GM19468 (cell line): ENCODE measurements around the gene TTLL5.

Experiments used
- ATAC-seq: cut with Tn5 transposase; IDR thresholded peaks from one replicate; pipeline ENCODE4 v1.9.1; 2021; ENCODE audit warnings: mild to moderate bottlenecking, moderate library complexity, moderate number of reproducible peaks; ENCODE audit not compliant: unreplicated experiment; ENCODE audit errors: extremely low read depth

The TTLL5 gene

DNA sequence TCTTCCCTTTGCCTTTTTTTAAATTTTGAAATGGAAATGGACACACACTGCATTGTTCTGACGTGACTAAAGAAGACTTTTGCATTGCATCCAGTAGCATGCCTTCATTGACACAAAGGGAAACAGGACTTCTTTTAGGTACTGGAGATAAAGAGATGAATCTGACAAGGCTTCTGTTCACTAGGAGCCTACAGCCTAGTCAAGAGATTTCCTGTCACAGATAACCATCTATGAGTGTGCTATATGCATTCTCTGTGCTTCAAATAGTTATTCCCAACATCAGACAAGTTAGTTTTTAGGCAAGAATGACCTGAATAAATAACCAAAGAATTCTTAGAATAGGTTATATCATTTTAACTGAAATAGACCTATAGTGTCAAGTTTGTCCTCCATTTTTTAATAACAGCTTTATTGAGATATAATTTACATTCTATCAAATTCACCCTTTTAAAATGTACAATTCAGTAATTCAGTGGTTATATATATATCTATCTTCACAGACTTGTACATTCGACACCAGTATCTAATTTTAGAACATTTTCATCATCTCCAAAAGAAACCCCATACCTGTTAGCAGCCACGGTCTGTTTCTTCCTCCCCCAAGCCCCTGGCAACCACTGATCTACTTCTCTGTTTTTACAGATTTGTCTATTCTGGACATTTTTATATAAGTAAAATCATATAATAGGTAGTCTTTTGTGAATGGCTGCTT lies 122.7 kb downstream of the TTLL5 start:
- ATAC-seq = no peak

DNA sequence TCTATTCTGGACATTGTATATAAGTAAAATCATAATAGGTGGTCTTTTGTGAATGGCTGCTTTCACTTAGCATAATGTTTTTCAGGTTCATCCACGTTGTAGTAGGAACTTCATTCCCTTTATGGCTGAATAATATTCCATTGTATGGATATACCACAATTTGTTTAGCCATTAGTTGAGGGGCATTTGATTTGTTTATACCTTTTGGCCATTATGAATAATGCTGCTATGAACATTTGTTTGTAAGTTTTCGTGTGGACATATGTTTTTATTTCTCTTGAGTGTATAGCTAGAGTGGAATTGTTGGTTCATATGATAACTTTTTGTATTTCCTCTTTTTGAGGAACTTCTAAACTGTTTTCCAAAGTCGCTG lies 123.3 kb downstream of the TTLL5 start:
- no peak for ATAC-seq

DNA sequence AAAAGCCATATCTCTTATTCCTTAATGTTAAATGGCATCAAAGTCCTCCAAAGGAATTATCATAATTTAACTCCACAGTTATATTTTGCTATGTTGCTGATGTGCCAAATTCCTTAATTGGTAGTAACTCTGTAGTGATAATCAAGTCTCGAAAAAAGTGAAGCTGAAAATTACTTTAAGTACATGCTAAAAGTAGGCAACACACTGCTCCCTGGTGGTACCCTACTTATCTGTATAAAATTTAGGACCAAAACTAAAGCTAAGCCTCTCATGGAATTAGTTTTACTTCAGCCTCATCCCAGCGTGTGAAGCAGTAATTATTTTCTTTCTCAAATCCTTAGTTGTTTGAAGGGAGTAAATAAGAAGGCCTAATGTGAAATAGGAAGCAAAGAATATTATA lies 132.8 kb downstream of the TTLL5 start:
- no peak for ATAC-seq

DNA sequence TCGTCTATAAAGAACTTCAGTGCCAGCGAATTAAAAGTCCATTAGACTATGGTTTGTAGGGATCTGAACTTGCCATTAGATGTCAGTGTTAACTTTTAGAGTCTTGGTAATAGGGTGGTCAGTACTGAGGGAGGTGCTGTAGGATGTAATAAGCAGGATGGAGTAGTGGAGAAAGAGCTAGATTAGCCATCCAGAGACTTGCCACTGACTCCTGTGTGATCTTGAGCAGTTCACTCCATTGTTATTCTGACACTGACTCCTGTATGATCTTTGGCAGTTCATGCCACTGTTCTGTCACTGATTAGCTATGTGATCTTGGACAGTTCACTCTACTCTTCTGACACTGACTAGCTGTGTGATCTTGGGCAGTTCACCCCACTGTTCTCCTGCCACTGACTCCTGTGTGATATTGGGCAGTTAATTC lies 133.6 kb downstream of the TTLL5 start:
- no peak for ATAC-seq

DNA sequence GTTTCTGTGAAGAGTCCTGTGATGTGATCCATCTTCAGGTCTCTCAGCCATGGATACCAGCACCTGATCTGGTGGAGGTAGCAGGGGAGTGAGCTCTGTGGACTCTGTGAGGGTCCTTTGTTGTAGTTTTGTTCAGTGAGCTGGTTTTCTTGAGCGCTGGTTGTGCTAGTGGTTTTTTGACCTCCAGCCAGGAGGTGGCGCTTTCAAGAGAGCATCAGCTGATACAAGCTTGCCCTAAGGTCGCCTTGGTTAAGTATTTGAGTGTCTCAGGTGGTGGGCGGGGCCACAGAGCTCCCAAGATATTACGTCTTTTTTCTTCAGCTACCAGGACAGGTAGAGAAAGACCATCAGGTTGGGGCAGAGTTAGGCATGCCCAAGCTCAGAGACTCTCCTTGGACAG lies 139.7 kb downstream of the TTLL5 start:
- no peak for ATAC-seq

DNA sequence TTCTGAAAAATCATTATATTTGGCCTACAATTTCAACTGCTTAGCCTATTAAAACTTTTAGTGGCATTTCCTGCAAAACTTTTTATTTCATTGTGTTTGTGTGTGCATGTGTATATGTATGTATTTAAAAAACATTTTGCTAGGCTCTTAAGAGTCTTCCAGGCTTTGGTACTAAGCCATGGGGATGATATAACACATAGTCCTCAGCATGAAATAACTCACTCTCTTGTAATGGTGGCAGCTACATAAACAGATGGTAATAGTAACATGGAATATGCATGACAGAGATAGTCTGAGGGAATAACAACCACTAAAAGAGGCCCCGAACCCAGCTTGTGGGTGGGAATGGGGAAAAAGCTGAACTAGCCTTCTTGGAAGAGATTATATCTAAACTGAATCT lies 141.4 kb downstream of the TTLL5 start:
- no peak for ATAC-seq

DNA sequence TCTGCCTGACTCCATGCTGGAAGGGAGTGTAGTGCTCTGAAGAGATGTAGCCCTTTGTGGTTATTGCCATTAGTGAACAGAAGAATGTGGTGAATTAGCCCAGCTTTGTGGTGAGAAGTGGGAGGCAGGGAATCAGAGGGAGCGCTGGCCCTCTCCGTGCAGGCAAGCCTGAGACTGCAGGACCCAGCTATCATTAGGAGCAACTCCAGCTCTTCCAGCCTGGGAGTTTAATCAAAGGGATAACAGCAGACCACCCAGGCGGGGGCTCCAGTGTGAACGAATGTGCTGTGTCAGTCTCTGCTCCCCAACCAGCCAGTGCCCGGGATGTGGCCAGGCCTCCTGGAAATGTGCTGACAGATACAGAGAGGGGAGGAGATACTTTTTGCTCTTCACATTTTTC lies 142.7 kb downstream of the TTLL5 start:
- ATAC-seq = no peak

DNA sequence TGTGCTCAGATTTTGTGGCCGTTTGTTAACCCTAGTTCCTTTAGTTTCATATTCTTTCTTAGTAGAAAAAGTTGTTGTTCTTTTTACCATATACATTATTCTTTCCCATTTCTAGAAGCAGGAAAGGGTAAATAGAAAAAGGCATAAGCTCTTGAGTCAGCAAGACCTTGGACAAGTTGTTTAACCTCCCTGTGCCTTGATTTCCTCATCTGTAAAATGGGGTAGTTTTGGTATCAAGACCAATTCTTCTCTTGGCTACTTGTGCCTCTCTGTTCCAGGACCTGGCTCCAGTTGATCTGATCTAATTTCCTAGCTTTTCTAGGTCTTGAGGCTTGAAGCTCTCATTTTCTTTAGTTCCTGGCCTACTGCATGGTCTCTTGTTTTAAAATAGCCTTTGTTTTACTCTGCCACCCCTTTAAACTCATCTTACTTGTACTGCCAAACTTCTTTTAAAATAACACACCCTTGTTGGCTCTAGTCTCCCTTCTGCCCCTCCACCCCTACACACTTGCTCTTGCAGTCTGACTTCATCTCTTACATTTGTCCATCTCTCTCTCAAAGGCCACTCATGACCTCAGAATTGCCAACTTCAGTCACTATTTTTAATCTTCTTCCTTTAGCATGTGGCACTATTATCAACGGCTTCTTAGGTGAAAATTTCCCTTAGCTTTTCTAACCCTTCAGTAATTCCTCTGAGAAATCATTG lies 143.7 kb downstream of the TTLL5 start:
- ATAC-seq = no peak

DNA sequence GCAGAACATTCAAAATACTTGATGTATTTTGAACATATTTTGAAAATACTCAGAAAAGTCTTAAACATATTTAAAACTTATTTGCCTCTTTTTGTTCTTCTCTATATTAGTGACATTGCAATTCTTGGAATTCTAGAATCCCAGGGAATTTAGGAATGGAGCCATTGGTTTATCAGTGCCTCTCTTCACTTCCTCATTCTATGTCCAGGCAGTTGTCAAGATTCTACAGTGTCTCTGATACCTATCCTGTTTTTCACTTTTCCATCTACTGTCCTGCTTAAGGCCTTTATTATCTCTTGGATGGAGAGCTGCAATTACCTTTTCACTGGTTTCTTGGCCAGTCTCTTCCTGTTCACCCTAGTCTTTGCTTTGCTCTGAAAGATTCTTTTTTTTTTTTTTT lies 144.6 kb downstream of the TTLL5 start:
- ATAC-seq = no peak

DNA sequence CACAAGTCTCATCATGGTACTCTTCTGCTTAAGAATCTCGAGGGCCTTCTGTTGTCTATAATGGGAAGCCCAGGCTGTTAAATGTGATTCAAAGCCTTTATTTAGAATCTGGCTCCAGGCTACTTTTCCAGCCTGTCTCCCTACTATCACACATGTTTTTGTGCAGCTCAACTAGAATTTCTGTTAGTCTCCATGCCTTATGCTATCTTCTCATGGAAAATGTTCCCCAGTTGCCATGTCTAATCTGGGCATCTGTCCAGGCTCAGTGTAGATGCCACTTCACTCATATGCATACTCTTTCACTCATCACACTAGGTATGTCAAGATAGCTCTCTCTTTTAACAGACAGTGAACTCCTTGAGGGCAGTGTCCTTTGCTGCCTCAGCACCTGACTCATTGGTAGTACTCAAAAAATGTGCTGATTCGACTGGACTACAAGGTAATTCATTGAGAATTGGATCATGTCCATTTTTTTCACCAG lies 145.3 kb downstream of the TTLL5 start:
- ATAC-seq = no peak

DNA sequence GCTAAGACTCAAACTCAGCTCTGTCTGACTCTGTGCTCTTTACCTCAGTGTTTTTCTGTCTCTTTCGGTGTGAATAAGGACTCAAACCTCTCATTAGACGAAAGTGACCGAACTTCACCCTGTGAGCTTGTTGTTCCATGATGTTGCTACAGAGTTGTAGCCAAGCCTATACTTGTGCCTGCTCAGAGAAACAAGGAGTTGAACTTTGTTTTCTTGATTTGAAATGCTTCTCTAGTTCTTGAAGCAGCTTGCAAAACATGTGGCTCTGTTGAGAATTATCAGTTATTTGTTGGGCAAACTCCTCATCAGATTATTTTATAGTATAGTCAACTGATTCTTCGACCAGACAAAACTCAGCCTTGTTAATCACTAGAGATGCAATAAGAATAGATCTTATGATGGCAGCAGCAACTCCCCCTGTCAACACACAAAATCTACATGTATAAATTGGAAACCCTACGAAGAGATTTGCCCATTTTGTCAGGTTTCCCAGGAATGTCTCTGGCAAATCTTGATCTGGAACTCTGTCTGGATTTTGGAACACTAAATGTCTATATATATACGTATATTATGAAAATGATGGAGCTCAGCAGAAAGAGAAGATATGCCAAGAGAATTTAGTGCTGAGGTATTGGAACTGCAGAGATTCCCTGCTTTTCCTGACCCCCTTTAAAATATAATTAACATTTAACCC lies 146.8 kb downstream of the TTLL5 start:
- ATAC-seq = no peak

DNA sequence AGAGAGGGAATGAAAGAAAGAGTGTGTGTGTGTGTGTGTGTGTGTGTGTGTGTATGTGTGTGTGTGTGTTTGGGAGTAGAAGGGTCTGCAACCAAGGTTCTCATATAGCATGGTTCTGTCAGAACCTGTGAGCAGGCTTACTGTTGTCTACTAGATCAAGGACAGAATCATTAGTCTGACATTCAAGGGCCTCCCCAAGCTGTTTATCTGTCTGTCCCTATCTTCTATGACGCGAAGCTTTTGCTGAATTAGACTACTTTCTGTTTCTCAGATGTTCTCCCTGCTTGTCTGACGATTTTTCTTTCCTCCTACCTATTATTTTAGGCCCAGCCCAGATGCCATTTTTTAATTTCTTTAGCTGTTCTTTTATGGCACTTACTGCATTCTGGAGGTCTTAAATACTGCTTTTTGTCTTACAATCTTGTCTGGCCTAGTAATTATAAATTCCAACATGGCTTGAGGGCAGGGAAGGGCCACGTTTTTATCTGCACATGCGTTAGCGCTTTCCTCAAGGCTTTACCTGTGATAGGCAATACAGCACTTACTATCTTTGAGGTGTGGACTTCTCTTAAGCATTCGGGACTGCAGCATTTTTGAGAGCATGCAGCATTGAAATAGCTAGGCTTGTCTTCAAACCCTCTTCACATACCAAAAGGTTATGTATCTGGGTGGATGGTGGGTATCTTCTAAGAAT lies 150.2 kb downstream of the TTLL5 start:
- ATAC-seq = no peak

DNA sequence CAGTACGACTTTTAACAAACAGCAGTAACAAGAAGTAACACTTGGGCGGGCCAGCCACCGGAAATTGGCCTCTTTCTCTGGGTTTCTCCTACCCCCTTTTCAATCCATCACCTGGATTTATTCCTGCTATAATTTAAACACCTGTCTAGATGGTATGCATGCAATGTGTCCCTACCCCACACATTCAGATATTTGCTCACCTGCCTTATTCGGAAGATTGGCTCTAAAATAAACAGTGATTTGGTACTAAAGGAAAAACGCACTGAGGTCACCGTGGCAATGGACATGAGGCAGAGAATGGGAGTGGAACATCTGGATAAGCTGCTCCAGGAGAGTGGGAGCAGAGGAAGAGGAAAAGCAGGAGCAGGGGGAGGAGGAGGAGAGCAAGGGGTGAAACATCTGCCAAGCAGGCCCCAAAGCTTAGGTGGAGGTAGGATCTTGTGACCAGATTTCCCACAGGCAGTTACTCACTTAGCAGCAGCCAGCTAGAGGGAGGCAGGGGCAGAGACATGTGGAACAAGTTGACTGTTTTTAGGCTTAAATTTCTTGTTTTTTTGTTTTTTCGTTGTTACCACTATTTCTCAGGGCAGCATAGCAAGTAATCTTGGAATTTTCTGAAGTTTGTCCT lies 150.9 kb downstream of the TTLL5 start:
- ATAC-seq = no peak

DNA sequence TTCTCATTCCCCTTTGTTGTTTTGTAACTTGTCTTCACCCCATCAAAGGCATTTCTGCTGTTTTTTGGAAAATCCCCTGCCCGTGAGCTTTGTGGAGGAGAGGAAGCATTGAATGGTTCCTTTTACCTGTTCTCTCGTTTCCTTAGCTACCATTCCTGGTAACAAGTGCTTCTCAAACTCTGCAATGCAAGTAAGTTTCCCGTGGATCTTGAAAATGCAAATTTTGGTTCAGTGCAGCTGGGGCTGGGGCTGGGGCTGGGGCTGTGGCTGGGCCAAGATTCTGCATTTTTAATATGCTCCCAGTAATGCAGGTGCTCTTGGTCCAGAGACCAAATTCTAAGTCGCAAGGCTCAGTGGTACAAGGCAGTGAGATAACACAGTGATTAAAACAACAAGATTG lies 151.6 kb downstream of the TTLL5 start:
- no peak for ATAC-seq

DNA sequence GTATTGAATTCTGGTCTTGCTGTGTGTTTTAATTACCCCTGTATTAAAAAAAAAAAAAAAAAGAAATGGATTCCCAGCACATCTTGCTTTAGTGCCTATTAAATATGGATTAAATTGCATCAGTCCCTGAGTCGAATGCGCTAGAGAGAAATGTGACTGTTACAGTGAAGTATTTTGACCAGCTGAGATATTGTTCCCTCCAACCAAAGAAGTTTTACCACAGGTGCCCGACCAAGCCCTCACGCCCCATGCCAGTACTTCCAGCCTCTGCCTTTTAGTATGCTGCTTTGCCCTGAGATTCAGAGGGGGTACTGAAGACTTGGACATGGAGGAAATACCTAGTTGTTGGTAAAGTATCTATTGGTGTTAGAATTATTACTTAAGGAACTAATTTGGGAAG lies 159.7 kb downstream of the TTLL5 start:
- no peak for ATAC-seq

DNA sequence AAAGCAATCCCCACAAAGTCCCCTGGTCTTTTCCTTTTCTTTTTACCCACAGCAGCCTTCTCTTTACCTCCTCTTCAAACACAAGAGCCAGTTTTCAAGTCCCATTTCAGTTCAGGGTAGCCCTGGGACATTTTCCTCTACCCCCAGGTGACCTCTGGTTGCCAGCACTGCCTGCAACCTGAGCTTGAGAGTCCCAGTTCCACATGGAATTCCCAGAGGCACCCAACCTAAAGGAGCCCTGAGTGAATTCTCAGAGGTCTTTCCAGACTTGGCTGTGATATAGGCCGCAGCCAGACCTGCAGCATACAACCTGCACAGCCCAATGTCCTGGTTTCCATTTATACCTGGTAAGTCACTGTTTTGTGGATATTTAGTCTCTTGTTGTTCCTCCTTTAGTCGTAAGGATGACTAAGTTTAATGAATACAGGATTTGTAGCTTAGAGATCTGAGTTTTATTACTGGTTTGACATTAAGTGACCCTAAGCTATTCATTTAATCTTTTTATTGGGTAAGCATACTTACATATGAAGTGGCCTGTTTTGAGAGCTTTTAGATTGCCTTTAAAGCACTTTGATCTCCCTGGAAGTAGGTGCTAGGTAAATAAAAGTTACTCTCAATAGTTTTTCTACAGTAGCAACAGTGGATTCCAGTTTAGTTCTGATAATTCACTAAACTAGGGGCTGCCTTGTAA lies 160.9 kb downstream of the TTLL5 start:
- ATAC-seq = no peak

DNA sequence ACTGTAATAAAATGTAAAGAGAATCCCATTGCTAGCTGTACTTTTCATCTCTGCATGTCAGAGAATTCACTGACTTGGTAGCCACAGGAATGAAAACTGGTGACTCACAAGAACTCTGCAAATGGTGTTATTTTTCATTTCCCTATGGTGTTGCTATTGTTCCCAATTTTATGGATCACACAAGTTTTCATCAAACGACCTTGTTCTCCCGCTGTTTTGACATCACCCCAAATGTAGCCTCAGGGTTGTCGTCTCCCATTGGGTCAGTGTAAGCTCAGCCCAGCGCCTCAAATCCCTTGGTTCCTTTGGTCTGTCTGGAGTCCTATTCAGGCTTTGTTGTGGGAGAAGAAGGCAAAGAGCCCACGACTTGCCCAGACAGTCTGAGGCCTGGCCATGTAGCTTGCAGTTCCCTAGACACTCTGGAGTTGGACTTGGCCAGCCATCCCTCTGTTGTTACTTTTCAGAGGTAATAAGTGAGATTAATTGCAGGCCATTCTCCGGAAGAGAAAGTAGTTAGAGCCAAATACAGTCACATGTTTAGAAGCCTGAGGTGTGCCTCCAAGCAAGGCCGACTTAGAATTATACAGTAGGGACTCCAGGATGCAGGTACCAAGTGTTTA lies 161.6 kb downstream of the TTLL5 start:
- ATAC-seq = no peak

DNA sequence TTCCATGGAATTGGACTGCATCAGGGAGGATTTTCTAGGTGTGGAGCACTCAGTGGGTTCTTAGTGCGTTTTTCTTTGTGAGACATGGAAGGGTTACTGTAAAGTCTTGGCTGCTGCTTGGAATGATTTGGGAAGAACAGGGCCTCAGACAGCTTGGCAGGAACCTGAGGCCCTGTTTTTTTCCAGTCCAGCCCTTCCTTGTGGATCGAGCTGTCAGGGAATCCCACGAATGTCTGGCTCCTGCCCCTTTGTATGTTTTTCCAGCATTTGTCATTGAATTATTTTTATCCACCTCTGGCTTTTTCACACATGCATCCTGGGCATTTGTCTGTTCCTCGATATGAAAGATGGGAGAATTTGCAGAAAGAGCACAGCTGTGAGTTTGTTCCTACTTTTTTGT lies 162.3 kb downstream of the TTLL5 start:
- no peak for ATAC-seq

DNA sequence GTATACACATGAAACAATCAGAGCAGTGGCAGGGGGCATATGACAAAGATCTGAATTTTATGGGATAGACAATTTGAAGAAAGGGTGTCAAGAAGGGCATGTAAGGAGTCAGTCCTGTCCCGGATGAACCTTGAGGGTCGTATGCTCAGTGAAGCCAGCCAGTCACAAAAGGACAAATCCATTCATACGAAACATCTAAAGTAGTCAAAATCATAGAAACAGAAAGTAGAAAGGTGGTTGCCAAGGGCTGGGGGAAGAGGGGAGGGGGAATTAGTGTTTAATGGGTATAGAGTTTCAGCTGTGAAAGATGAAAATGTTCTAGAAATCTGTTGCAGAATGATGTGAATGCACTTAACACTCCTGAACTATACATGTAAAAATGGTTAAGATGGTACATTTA lies 163.3 kb downstream of the TTLL5 start:
- ATAC-seq = no peak
